ENCODE measurements around the gene MED23. TPM values are rescaled to one million over a fixed set of nuclear protein-coding genes. Genes with fewer than 3 reads are reported as not detected.

MED23 gene
- total RNA-seq, 1 donor from 2014 or later: 38.8 TPM

Other genes with a start within 250 kb of the MED23 start
- not detected in 2 replicates for gene ARG1, start 55.0 kb downstream of the MED23 start, total RNA-seq
- 1.9 and 2.7 TPM in 2 replicates for gene ENPP3, start 9.1 kb upstream of the MED23 start, total RNA-seq
- gene OR2A4, start 73.2 kb upstream of the MED23 start, total RNA-seq: not detected in 2 replicates
- gene CTAGE9, start 82.8 kb upstream of the MED23 start, total RNA-seq: not detected in 2 replicates
- gene ENPP1, start 179.8 kb upstream of the MED23 start, total RNA-seq: 3.5 TPM in 2 replicates